ENCODE data around the gene MLX.

DNA sequence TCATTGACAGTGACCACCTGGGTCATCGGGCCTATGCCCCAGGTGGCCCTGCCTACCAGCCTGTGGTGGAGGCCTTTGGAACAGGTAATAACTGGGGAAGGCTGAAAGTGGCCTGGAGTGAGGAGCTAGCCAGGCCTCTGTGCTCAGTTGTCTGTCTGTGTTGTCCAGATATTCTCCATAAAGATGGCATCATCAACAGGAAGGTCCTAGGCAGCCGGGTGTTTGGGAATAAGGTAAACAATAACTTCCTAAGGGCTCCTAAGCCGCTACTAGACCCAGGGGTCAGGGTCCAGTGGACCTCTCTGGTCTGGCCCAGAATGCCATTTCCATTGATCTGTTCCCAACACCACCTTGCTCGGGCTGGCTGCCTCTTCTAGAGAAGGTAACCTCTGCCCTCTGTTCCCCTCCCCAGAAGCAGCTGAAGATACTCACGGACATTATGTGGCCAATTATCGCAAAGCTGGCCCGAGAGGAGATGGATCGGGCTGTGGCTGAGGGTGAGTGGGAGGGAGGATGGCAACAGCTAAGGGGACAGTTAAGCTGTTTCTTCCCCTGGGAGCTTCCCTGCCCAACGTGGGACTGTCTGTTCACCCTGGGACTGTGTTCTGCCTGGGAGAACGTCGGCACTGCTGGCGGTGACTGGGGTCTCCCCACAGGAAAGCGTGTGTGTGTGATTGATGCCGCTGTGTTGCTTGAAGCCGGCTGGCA is 1.9 kb upstream of the MLX start:
- TF ChIP-seq POLR2A (IDR thresholded peaks at IDR 0.05) (no peak), CTCF (IDR thresholded peaks at IDR 0.05) (no peak)
